GM19023 (cell line): ENCODE data around the gene DENND4C.
"Not testable (repeated sequence)": the region's sequence is repeated elsewhere in the genome, so short reads cannot be mapped to it uniquely, and the experiment has no call there.

ENCODE experiments used
- ATAC-seq: cut with Tn5 transposase; IDR thresholded peaks from one replicate; pipeline ENCODE4 v1.9.1; 2021; ENCODE audit warnings: mild to moderate bottlenecking, moderate library complexity; ENCODE audit not compliant: unreplicated experiment

DENND4C gene

DNA sequence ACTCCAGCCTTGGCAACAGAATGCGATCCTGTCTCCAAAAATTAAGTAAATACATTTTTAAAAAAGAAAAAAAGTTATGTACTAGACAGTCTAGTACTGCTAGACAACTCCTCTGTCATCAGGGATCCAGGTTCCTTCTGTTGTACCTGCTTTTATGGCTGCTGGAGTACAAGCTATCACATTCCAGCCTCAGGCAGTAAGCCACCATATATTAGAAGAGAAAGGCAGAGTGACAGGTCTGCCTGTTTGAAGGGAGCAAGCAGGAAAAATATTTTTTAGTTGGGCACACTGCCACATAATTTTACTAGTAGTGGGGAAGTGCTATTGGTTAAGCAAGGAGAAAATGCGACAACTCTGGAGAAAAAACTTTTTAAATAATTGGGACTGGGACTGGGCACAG lies 138.6 kb downstream of the DENND4C start:
- ATAC-seq = no peak

DNA sequence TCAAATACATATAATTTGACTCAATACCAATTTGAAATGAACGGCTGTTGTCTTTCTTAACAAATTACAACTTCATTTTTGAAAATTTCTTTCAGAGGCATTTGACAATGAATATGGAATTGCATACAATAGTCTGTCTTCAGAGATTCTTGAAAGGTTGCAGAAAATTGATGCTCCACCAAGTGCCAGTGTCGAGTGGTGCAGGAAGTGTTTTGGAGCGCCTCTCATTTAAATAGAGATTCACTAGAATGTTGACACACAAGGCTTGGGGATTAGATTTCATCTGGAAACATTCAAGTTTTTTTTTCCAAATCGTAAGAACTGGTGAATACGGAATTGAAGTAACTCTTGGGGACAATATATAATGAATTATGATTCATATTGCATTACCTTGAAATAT lies 141.4 kb downstream of the DENND4C start:
- ATAC-seq = no peak

DNA sequence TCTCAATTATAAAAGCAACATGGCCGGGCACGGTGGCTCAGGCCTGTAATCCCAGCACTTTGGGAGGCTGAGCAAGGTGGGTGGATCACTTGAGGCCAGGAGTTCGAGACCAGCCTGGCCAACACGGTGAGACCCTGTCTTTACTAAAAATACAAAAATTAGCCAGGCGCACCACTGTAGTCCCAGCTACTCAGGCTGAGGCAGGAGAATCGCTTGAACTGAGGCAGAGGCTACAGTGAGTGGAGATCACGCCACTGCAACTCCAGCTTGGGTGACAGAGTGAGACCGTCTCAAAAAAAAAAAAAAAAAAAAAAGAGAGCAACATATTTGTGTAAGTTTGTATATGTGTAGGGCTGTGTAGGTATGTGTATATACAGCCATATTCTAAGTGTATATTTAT lies 142.1 kb downstream of the DENND4C start:
- no peak for ATAC-seq

DNA sequence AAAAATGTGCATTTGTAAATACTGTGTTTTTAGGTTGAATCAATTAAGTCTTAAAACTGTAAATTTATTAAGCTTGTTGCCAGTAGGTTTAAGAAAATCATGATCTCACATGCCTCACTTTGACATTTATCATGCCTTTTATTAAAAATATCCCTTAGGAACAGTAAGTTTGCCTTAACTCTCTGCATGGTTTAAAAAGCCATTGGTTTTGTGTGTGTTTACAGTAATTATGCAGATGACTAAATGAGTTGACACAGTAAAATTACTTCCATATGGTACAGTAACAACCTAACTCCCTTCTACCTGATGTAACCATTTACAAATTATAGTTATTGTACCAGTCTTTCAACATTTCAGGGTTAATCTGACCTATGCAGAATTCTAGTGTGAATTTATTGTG lies 143.0 kb downstream of the DENND4C start:
- ATAC-seq = no peak

DNA sequence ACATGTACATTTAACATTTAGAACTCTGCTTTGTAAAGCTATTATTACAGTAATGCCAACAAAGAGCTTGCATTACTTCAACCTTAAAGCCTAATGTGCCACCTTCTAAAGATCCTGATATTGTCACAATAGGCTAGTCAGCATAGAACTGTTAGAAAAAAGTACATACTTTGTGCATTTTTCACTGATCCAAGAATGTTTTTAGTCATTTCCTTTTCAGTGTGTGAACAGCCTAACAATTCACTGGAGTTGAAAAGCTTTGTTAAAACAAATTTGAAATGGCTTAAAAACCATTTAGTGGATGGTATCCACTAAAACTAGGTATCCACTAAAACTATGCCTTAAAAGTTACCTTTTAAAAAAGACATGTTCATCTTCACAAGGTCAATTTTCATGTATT lies 145.0 kb downstream of the DENND4C start:
- ATAC-seq = no peak

DNA sequence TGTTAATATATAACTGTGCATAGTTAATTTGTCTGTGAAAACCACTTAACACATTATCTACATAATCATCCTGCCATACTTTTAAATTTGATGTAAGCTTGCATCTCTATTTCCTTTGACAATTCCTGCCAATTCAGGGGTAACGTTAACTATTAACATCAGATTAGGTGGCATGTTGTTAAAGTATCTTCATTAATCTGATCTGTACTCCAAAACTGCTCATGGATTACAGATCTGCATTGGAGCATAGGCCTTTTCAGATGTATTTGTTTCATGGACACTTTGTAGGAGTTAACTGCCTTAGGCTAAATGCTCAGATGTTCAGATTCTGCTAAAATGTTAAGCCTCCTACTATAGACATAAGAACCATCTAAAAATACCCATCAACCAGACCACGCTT lies 146.4 kb downstream of the DENND4C start:
- no peak for ATAC-seq

DNA sequence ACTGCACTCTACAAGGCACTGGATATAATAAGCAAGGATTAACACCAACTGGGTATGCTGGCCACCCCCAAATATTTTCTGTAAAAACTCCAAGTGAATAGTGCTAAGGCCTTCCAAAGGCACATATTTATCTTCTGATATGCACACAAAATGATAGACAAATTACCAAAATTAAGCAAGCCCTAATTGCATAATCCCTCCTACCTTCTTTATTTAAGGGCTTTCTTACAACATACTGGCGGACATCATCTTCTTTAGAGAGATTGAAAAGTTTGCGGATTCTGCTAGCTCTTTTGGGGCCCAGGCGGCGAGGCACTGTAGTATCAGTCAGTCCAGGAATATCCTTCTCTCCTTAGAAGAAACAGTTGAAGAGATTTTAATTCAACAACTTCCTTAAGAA lies 147.7 kb downstream of the DENND4C start:
- no peak for ATAC-seq

DNA sequence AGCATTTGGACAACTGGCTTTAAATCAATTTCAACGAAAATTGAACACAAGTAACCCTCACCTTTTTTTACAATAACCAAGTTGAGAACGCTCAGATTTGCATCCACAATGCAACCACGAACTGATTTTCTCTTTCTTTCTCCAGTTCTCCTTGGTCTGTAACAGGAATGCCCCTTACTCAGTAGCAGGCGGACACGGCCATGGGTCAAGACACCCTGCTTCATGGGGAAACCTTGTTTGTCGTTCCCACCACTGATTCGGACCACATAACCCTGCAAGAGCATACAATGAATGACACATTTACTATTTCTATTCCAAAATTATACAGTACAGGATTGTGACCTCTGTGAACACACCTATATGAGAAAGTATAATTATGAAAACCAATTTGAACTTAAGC lies 148.2 kb downstream of the DENND4C start:
- ATAC-seq = no peak

DNA sequence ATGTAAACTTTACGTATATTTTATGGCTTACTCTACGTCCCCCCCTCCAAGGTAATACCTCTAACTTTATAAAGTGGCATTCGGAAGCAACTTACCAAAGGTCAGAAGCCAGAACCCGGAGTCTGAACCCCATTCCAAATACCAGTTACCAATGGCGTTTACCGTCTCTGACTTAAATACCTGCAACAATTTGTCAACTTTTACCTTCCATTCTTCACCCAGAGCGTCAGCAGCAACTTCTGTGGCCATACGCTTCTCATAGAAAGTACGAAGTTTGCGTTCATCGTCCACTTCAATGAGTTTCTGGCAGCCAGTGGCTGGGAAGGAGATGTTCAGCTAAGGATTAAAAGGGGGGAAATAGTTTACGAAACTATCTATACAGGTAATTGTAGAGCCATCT lies 148.8 kb downstream of the DENND4C start:
- no peak for ATAC-seq

DNA sequence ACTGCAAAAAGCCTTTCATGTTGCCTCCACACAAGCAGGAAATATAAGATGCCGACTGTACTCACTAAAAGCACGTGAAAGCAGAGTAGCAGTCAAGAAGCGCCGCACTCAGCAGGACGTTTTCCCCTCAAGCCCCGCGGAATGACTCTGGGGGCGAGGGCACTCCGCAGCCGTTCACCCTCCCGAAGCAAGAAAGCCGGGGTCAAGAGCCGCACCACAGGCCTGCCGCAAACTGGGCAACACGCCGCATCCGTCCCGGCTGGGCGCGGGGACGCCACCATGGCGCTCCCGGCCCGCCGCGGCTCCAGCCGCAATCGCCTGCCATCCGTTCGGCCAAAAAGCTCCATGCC lies 149.2 kb downstream of the DENND4C start:
- peak; percentile 43 for ATAC-seq

DNA sequence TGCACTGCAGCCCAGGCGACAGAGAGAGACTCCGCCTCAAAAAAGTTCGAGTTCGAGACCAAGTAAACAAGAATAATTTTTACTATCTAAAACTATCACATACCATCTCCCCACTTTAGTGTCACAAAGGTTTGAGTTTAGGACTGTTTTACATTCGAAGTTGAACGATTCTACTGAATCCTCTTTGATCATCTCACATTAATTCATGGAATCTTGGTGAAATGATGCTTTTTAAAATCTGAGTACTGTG lies 150.3 kb downstream of the DENND4C start:
- no peak for ATAC-seq

DNA sequence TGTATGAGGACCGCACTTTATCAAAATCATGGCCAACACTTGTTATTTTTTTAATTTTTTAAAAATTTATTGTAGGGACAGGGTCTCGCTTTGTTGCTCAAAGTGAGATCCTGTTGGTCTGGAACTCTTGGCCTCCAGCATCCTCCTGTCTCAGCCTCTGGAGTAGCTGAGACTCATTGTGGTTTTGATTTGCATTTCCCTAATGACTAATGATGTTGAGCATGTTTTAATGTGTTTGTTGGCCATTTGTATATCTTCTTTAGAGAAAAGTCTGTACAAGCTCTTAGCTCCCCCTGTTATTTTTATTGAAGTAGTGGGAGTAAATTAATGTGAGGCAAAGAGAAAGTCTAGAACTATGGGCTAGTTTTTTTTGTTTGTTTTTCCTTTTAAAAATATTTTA lies 151.2 kb downstream of the DENND4C start:
- ATAC-seq = no peak

DNA sequence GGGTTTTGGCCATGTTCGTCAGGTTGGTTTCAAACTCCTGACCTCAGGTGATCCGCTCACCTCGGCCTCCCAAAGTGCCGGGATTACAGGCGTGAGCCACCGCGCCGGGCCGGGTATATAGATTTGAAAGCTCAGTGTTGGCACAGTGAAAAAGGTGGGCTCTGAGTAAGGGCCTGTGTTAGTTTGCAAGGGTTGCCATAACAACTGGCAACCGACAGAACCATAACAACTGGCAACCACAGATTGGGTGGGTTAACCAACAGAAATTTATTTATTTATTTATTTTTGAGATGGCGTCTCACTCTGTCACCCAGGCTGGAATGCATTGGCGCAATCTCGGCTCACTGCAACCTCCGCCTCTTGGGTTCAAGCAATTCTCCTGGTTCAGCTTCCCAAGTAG lies 154.7 kb downstream of the DENND4C start:
- ATAC-seq = not testable (repeated sequence)

DNA sequence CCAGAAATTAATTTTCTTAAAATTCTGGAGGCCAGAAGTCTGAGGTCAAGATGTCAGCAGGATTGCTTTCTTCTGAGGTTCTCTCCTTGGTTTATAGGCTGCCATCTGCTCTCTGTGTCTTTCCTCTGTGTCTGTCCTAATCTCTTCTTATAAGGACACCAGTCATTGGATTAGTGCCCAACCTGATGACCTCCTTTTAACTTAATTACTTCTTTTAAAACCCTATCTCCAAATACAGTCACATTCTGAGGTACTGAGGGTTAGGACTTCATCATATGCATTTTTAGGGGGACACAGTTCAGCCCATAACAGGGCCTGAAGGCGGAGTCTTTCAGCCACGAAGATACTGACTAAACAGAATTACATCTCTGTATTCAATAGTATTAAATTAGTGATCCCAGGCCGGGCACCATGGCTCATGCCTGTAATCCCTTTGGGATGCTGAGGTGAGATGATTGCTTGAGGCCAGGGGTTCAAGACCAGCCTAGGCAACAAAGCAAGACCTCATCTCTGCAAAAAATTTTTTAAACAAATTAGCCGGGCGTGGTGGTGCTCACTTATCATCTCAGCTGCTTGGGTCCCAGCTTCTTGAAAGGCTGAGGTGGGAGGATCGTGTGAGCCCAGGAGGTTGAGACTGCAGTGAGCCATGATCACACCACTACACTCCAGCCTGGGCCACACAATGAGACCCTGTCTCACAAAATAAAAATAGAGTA lies 155.5 kb downstream of the DENND4C start:
- ATAC-seq = no peak

DNA sequence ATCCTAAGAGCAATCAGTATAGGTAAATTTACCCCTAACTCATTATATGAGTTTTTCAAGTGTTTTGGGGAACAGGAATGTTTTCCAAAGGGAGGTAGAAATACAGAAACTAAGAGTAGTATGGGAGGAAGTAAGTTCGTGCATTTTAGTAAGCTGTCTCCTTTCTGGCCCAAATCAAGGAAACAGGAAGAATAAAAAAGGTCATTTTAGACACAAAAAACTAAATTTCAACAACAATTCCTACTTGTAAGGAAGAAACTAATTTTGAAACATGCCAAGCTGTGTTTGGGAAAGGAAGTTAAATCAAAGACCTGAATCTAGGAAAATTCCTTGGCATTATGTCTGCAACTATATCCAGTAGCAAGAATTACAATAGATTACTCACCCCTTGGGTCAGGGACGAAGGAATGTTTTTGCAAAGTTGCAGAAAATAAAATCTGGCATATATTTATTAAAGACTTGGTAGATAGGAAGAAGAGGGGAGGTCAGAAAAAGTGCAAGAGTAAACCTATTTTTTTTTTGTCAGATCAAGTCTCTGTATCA lies 156.1 kb downstream of the DENND4C start:
- ATAC-seq = no peak

DNA sequence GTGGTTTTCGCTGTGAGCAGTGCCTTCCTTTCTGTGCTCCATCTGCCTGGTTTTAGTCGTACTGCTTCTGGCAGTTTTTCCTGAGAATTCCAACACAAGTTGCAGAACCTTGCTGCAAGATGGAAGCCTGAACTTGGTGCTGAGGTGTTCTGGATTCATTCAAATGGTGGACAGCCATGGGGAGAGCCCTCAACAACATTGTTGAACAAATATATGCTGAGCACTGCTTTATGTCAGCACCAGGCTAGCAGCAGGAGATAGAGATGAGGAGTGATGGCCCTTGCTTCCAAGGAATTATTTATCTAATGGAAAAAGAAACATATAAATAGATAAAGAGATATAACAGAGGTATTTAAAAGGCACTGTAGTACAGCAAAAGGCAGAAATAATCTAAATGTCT lies 156.8 kb downstream of the DENND4C start:
- no peak for ATAC-seq

DNA sequence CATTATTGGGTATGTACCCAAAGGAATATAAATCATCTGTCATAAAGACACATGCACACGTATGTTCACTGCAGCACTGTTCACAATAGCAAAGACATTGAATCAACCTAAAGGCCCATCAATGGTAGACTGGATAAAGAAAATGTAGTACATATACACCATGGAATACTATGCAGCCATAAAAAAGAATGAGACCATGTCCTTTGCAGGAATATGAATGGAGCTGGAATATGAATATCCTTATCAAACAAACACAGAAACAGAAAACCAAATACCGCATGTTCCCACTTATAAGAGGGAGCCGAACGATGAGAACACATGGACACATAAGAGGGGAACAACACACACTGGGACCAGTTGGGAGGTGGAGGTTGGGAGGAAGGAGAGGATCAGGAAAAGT lies 159.0 kb downstream of the DENND4C start:
- ATAC-seq = not testable (repeated sequence)

DNA sequence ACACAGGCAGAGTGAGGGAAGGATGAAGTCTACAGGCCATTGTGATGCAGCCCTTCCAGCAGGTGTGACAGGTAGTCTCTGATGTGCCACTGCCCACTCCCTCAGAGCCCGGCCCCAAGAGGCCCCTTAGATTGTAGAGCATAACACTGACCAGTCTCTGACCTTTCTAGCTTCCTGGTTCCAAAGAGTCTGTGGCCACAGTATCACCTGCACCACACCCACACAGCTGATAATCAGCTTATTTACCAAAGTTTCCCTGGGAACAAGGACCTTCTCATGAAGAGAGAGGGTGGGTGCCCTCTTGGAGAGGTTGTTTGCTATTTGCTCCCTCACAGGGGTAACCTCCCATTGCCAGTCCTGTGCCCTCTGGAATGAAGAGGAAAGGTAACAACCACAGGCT lies 167.4 kb downstream of the DENND4C start:
- no peak for ATAC-seq

DNA sequence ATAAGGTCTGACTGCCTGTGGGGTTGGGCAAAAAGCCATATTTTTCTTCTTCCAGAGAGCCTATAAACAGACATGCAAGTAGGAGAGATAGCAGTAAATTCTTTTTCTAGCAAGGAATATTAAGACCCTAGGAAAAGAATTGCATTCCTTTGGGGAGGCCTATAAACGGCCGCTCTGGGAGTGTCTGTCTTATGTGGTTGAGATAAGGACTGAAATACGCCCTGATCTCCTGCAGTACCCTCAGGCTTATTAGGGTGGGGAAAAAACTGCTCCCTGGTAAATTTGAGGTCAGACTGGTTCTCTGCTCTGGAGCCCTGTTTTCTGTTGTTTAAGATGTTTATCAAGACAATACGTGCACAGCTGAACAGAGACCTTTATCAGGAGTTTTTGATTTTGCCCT lies 172.7 kb downstream of the DENND4C start:
- ATAC-seq = not testable (repeated sequence)

DNA sequence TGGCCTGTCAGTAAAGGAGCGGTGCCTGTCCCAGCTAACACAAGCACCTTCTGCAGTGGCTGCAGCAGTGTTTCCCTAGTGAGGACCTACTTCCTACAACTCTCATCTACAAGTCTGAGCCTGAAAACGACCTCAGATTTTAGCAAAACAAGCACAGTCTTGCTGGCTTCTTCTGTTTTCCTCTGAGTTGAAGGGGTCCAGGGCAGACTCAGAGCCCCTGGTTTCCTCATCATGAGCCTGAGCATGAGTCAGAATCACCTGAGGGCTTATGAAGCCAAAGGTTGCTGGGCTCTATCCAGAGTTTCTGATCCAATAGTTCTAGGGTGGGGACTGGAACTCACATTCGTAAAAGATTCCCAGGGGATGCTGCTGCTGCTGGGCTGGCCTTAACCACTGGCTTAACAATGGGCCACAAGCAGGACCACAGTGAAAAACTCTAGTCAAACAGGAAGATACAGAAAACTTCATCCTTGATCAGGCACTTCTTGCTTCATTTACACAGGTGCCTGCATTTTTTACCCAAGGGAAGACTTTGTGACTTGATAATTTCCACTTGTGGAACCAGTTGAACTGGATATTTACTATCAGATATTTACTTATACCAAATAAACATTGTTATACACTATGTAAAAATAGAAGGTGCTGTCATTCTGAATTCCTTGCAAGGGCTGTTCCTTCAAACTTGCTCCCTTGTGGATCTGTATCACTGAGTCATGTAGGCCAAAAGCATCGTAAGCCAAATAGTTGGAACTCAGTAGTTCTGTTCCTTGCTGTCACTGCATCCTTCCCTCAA lies 174.0 kb downstream of the DENND4C start:
- no peak for ATAC-seq

DNA sequence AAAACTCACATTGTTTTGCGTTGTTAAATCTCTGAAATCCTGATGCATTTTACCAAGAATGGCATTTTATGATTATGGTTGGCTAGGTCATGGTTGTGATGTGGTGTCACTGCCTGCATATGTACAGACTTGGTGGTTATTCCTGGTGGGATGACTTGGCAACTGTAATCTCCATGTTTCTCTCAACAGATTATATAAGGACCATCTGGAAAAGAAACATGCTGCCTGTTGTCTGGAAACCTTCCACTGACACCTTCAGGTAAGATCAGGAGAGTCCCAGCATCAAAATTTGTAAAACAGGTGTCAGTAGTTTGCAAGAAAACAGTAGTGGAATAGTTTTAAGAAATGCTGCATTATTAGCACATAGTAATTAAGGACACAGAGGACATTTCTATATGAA lies 175.3 kb downstream of the DENND4C start:
- no peak for ATAC-seq

DNA sequence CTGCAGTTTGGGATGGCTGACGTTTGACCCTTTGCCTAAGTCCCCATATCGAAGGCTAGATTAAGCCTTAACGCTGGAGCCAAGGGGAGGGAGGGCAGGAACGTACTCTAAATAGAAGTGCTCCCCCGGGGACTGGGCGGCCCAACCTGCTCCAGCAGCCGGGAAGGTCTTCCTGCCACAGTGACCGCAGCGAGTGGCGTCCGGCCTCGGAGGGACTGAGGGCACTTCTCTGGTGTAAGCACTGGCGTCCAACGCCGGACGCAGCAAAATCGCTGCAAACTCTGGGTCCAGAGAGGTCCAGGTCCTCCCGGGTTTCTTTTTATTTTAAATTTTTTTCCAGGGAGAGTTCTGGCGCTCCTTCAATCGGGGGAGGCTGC lies 177.8 kb downstream of the DENND4C start:
- no peak for ATAC-seq
